Measurements from ENCODE around the gene RAB32. TPM values are rescaled to one million over a fixed set of nuclear protein-coding genes. Genes with fewer than 3 reads are reported as not detected.

The RAB32 gene
- total RNA-seq, 1 experiment from 2014 or later, result 143 TPM

DNA sequence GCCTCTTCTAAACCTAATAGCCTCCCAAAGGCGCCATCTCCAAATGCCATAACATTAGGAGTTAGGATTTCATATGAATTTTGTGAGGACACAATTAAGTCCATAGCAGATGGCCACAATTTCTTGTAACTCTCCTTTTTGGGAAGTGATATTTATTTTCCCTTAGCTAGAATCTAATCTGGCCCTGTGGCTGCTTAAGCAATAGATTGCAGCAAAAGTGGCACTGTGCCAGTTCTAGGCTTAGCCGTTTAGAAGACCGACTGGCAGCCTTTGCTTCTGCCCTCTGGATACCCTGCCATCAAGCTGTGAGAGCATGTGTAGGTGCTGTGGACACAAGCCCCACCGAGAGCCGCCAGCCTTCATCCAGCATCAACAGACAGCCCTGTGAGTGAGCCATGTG lies 39.2 kb downstream of the RAB32 start:
- no peak for DNase-seq (ENCODE audit: low read depth)

DNA sequence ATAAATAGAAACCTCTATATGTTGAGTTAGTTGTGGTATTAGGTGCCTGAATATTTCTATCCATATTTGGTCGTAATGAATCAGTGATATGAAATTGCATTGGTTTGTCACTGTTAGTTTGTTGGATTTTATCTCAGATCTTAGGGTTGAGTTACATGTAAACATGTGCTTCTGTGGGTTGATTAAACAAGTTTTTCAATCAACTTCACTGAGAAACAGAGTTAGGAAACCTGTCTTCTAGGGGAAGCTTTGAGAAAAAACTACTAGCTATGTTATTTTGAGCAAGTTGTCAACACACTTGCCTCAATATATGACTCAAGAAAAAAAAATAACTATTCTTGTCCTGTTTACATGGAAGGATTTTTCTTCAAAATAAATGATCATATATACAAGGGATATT lies 40.3 kb downstream of the RAB32 start:
- DNase-seq (ENCODE audit: low read depth), result no peak

DNA sequence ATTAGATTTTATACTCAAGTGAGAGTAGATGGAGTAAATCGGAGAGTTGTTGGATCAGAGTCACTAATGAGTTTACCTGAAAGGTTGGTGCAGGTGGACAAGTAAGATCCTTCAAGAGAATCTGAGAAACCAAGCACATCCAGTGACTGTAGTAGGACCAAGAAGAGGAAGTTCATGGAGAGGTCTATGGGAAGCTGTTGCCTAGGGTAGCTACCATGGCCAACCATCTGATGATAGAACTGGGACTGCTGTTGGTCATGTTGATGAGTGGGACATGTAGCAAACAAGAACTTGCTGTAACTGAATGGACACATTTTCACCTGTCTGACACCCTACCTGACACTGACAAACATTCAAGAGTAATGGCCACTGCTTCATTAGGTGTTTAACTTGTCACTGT lies 43.8 kb downstream of the RAB32 start:
- no peak for DNase-seq (ENCODE audit: low read depth)

DNA sequence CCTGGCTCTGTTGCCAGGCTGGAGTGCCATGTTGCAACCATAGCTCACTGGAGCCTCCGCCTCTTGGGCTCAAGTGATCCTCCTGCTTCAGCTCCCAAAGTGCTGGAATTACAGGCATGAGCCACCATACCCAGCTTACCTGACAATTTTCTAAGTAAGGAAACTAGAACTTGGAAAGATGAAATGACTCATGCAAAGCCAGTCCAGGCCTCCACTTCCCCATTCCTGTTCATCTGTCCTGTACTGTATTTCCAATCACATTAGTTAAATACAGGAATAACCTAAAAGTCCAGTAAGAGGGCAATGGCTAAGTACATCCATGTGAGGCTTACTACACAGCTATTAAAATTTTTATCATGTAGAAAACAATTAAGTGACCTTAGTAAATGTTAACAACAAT lies 46.9 kb downstream of the RAB32 start:
- DNase-seq (ENCODE audit: low read depth), result no peak

DNA sequence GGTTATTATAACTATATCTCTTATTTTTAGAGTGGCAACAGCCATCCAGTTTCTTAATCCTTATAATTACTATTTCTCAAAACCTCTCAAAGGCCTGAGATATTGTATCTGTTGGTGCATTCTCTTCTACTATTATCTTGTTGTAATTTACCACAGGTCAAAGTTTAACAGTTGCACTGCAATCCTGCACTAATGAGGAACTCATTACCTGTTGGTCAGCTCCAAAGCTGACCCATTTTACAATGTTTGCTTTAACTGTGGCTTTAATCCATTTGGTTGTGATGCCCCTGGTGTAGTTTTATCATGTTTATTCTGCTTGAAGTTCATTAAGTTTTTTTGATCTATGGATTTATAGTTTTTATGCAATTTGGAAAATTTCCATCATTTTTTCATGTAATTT lies 48.8 kb downstream of the RAB32 start:
- DNase-seq (ENCODE audit: low read depth), result no peak

DNA sequence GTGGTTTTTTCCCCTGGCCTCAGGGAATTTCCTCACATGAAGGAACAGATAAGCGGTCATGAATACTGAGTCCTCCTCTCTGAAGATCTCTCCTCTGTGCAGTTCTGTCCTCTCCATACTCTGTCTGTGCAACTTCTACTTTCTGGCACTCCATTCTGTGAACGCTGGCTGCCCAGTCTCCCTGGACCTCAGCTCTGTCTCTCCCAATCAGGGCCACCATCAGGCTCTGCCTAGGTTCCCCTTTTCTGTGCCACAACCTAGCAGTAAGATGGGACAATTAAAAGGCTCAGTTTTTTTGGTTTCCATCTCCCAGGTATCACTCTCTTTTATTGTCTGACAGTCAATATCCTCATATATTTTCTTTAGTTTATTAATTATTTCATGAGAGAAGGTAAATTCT lies 50.4 kb downstream of the RAB32 start:
- no peak for DNase-seq (ENCODE audit: low read depth)

DNA sequence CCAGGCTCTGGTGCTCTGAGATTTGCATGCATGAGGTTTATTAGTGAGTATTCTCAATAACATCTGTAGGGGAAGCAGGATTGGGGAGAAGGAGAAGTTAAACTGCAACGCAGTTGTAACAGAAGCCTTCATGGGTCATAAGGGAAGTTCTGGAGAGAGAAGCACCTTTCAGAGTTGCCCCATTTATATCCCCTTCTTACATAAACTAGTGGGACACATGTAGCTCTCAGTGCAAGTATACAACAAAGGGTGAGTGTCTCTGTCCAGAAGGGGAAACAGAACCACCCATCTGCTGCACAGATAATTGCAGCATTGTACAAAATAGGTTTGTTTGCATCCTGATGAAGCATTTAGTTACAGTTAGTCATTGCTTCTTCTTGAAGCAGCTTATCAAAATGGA lies 50.9 kb downstream of the RAB32 start:
- DNase-seq (ENCODE audit: low read depth), result no peak

DNA sequence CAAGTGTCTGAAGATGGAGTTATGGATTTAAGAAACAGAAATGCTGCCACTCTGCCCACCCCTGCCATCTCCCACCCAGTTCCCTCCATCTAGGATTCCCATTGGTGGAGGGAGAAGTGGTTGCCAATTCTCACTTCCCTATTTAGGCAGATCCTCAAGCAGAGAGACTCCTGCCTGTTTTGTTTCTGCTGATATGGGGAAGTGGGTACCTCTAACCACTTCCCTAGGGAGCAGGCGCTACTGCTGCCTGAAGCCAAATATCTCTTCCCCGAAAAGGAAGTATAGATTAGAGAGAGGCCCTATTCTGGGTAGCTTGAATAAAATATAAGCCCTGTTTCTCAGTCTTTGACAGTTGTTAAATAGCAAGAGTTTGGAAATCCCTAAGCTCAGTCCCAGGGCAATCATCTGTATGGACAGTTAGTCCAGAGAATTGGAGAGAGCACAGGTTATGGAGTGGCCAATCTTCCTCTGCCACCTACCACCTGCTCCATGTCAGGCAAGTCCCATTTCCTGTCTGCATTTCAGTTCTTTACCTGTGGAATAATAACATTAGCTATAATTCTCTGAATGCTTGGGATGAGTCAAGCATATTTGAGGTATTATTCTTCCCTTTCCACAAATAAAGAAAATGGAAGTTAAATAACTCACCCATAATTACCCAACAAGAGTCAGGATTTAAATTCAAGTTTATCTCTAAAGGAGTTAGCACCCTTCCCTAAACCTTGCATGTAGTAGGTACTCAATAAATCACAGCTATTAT lies 52.5 kb downstream of the RAB32 start:
- no peak for DNase-seq (ENCODE audit: low read depth)

DNA sequence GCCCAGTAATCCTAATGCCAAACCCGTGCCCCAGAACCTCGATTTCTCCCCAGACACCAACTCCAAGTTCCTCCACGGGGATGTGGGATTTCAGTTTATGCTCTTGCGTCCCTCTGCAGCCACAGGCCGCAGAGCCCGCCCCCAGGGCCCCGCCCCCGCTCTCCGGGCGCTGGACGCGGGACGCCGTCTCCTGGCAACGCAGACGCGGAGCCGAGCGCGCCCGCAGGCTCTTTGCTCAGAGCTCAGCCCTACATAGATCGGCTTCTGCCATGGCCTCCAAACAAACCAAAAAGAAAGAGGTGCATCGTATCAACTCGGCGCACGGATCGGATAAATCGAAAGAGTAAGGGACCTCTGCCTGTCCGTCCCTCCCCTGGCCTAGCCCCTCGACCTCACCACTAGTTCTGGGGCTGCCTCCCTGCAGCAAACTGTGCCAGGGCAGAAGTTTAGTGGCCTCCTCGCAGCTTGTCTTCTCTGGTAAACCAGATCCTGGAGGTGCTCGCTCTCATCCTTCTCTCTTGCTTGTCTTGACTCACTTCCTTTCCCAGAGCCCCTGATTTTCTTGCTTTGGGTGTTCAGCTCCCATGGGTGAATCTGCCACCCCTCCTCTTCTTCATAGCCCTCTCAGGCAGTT lies 55.3 kb downstream of the RAB32 start, which contains the start of gene ADGB:
Gene ADGB, plus strand, starts transcription at position 201 of the 634 bp plus-strand sequence. Its CDS starts 69 bp downstream, at position 270.
- peak; percentile 83 for DNase-seq (ENCODE audit: low read depth)

DNA sequence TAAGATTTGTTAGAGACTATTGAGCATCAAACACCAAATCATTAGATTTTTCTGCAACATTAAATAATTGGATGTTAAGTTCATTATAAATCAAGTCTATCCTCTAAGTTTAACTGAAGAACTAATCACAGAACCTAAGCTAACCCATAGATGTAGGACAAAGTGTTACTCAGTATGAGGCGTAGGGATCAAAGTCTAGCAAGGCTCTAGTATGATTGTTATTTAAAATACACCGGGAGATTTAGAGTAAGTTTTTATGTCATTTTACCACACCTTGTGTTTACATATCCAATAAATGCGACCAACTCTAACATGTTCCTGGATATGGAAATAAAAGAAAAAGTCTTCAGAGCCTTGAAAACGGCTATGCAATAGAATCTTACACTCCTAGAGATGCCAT lies 57.7 kb downstream of the RAB32 start:
- DNase-seq (ENCODE audit: low read depth), result no peak

DNA sequence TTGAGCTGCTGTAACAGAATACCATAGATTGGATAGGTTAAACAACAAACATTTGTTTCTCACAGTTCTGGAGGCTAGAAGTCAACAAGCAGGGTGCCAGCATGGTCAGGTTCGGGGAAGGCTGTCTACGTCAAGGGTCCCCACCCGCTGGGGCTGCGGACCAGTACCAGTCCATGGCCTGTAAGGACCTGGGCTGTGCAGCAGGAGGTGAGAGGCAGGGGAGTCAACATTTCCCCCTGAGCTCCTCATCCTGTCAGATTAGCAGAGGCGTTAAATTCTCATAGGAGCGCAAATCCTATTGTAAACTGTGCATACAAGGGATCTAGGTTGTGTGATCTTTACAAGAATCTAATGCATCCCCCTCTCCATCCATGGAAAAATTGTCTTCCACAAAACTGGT lies 58.9 kb downstream of the RAB32 start:
- no peak for DNase-seq (ENCODE audit: low read depth)

Other genes with a start within 250 kb of the RAB32 start
- gene ADGB, start 55.1 kb downstream of the RAB32 start, total RNA-seq (2014; rRNA removed; shearing (Covaris generic)), result 1.4 TPM in 1 of 2 replicates, not detected in the other